GM21423 (cell line): ENCODE measurements around the gene CST7.
A peak's percentile ranks its signal among the peaks of the same experiment; 100 is the strongest.

ENCODE experiments used
- ATAC-seq: cut with Tn5 transposase; IDR thresholded peaks from one replicate; pipeline ENCODE4 v1.9.1; 2021; ENCODE audit warnings: mild to moderate bottlenecking, moderate library complexity; ENCODE audit not compliant: unreplicated experiment

Gene CST7

DNA sequence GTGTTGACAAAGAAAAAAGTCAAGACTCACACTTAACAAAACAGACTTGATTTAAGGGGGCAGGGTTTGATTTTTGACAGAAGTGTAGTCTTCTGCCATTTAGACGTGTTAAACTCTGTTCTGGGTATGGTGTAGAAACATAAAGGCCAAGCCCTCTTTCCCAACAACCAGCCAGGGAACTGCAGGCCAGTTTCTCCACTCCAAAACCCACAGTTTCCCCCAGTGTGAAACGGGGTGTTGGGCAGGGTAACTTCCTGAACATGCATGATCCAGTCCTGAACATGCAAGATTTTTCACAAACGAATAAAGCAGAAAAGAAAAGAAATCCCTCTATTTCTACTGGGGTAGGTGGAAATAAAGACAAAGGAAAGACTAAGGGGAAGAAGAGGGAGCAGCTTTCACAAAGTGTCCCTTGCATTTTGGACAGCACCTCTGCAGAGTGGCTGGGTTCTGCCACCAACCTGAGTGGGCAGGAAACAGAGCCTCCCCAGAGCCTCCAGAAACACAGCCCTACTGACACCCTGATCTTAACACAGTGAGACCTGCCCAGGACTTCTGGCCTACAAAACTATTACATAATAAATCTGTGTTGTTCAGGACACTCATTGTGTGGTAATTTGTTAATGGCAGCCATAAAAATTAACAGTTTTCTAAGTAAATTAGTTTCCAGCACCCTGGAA lies 36.0 kb downstream of the CST7 start:
- ATAC-seq = no peak

DNA sequence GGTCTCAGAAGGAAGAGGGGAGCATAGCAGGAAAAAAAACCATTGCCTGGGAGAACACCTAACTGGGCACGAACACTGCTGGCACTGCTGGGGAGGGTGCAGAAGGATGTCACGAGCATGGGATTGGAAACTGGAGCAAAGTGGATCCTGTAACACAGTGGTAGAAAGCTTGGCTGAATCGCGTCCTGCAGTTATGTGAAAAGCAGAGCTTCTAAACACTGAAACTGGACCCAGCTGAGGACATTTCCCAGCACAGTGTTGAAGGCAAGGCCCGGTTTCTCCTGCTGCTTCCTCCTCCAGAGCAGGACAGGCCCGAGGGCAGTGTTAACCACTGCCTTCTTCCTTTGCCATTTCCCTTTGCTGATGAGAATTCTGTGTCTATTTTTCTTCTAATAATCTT lies 36.7 kb downstream of the CST7 start:
- ATAC-seq = no peak

DNA sequence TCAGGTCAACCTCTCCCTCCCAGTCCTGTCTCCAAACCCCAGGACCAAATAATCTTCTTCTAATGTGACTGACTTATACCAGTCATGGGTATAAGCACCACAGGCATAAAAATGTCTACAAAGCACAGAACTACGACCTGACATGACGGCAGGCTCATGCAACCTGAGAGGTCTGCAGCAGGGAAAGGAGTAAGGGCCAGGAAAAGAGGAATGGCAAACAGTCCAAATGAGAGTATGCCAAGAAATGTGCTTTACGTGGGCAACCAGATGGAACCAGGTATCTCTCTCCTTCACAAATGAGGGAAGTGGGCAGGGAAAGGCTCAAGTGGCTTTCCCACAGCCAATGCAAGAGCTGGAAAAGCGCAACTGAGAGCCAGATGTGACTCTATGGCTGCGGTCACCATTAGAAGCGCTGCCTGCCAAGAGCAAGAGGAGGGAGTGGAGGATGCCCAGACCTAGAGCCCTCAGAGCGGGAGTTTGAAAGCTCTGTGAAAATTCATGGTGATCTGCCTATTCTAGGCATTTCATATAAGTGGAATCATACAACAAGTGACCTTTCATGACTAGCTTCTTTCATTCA lies 37.5 kb downstream of the CST7 start:
- ATAC-seq = no peak

DNA sequence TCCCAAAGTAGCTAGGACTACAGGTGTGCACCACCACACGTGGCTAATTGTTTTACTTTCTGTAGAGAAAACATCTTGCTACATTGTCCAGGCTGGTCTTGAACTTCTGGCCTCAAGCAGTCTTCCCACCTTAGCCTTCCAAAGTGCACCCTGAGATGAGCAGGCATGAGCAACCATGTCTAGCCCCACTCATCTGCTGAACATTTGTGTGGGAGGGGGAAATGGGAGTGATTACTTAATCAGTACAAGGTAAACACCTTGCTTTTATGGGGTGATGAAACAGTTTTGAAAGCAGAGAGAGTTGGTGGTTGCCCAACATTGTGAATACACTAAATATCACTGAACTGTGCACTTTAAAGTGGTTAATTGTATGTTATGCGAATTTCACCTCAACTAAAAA lies 38.2 kb downstream of the CST7 start:
- no peak for ATAC-seq

DNA sequence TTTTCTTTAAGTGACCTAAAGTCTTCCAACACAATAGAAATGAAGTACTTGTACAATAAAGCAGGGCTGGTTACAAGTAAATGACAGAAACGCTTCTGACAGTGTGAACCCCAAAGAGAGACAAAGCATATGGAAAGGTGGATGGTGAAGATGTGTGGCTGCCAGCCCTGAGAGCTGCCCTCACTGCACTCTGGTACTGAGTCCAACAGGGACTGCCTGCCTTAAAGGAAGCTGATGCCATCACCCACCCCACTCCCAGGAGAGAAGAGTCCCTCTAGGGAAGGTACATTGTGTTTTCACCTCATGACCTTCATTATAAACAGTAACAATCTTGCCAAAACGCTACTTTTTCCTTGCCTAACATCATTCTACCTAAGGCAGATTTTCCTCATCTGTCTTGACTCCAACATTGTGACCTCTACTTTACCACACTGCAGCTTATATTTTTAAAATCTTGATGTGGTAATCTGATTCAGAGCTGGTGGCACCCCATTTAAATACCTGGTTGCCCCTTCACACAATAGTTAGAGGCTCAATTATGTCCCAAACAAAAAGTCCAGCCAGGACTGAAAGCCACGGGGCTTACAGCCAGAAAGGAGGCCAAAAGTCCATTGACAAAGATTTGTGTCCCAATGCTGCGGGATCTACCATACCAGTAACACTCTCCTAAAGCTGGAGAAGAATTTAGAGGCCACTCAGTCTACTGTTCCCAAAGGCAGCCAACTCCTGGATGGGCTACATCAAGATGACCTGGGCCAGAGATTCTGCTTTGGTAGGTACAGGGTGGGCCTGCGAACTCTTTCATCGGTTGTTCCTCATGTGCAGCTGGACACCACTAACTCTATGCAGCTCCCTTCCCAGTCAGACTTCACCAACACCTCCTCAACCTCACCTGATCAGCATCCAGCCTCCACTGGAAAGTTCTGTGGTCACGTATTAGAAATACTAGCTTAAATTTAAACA lies 39.1 kb downstream of the CST7 start:
- no peak for ATAC-seq

DNA sequence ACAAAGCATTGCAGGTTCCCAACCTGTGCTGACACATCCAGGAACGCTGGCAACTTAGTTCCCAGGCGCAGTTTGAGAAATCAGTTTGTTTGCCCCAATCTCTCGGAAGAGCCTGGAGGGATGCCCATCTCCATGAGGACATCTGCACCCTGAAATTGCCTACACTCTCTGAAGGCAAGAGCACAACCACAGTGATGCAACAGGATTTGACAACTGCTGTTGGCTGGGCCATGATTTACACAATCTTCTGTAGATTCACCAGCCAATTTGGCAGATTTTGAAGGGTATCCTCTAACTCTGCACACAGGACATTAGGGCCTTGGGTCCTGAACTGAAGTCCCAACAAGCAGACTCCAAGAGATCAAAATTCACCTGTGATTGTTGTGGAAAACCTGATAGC lies 40.1 kb downstream of the CST7 start:
- ATAC-seq = no peak

DNA sequence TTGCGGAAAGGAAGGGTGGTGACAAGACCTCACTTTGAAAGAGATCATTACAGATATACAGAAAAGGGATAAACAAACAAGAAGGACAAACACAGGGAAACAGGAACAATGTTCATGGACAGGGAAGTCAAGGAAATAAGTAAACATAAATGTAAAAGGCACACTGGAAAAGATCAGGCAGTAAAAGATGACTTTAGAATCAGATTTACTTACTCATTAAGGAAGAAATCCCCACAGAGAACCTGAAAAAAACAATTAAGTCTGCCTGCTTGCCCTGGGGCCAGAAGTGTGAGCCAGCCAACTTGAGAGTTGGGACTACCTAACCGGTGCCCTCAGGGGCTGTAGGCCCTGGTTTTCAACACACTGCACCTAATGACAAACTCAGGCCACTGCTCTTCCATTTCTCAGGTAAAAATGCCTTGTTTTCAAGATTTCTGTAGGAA lies 41.8 kb downstream of the CST7 start:
- ATAC-seq = no peak

DNA sequence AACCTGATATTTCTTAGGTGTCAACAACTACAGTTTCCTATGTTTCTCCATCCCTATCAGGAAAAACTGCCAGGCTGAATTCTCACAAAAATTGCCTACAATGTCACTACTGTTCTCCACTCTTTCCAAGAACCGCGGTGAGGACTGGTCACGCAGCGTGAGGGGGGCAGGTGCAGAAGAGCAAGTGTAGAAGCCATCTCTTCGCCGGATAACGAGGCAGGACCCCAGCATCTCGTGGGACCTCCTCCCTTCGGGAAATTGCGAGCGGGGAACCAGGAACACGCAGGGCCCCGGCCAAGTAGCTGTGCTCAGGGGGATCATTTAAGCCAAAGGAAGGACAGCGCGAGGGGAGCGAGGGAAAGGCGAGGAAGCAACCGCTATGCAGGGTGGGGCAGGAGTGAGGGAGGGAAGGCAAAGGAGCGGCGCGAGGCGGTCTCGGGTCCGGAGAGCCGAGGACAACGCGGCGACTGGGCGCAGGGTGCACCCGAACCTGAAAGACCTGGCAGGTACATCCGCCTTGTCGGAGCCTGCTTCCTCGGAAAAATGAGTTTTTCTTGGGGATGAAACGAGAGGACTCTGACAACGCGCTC lies 42.9 kb downstream of the CST7 start:
- ATAC-seq = peak; percentile 21

DNA sequence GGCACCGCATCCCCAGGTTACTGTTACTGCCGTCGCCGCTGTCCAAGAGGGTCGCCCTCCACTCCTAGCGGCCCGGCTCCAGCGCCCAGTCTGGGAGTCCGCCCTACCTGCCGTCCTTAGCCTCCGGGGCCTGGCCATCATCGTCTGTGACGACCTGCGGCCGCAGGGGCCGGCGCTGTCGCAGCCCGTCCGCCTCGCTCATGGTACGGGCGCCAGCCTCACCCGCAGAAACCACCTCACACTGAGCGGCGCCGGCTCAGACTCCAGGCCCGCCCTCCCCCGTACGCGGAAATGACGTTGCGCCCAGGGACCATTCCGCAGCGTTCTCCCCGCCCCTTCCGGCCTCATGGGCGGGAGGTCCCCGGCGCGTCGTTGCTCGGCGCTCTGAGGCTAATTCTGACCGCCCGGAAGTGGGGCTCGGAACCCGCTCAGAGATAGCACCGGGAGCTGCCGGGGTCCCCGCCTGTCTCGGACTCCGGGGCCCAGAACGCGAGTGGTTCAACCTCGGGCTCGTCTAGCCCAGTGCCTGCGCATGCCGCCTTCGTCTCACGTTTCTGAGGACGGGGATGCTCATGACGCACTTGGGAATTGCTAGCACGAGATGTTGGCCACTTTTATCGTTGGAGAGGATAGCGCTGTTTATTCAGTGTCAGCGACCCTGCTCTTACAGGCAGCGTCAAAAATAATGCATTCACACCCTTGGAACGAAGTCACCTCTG lies 43.6 kb downstream of the CST7 start, which contains the start of gene APMAP:
Gene APMAP, minus strand, starts transcription at position 265 of the 719 bp plus-strand sequence. Its CDS starts 63 bp downstream, at position 202.
- ATAC-seq = peak; percentile 95

DNA sequence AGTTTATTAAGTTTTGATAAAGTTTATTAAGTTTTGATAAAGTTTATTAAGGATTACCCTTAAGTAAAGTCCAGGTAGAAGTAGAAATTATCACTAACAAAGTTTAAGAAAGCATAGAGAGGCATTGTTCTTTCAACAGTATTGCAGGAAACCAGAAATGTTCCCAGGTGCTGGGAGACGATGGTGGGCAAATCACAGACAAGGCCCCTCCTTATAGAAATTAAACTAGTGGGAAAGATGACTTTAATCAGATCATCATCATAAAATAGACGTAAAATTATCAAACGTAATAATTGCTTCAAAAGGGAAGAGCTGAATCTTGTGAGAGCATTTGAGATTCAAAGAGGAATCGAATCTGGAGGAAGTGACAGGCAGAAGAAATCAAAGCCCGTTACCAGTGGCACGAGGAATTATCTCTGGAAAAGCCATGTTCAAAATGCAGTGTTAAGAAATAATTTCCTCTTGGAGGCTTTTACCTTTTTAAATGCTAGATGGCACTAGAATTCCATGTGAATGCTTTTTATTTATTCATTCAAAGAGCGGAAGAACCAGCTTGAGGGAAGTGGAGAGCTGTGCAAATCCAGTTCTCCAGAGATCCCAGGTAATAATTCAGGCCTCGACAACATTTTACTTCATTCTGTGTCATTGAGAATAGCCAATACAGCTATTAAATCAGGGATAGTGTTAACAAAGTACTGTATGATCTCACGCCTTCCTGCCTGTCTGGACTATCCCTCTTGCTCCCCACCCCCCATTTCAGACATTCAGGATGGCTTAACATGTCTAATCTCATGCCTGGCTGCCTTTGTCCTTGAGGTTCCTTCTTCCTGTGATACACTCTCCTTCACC lies 44.5 kb downstream of the CST7 start:
- no peak for ATAC-seq

DNA sequence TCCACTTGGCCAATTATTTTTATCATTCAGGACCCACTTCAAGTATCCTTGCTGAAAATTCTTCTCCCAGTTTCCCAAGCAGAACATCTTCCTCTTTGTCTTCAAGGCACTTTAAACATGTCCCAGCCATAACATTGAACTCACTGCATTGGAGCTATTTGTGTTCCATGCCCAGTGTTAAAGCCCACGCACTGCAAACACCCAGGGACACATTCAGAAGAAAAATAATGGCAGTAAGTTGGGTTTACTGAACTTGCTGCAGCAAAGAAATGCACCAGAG lies 45.1 kb downstream of the CST7 start:
- no peak for ATAC-seq

DNA sequence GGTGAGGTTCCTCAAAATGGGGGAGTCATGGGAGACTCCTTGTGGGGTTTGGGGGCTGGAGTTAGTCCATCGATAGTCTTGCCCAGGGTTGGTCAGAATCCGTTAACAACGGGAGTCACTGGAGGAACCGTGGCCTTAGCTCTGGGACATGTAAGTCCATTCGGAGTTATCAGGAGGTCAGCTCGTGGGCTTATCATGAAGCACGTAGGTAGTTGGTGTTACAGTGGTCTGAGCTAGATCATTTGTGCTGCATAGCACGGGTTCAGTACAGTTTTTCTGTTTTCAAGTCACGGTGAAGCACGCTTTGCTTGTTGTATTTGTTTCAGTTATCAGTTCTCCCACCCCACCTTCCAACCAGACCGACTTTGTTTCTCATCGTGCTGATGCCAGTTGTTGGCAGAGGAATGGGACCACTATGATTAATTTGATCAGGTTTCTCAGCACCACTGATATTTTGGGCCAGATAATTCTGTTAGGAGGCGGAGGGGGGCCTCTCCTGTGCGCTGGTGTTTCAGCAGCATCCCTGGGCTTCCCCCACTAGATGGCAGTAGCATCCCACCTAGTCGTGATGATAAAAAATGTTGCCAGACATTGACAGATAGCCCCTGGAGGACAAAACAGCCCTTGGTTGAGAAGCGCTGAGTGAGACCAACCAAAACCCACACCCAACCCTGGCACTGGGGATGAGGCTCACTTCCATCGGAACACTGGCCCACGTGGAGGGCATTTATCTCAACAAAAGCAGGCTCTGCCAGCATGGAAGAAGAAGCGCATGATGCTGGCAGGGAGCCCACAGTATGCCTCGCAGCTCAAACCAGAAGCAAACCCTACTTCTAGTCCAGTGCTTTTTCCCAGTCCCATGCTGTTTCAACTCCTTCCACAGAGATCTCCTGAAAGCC lies 45.6 kb downstream of the CST7 start:
- ATAC-seq = no peak

DNA sequence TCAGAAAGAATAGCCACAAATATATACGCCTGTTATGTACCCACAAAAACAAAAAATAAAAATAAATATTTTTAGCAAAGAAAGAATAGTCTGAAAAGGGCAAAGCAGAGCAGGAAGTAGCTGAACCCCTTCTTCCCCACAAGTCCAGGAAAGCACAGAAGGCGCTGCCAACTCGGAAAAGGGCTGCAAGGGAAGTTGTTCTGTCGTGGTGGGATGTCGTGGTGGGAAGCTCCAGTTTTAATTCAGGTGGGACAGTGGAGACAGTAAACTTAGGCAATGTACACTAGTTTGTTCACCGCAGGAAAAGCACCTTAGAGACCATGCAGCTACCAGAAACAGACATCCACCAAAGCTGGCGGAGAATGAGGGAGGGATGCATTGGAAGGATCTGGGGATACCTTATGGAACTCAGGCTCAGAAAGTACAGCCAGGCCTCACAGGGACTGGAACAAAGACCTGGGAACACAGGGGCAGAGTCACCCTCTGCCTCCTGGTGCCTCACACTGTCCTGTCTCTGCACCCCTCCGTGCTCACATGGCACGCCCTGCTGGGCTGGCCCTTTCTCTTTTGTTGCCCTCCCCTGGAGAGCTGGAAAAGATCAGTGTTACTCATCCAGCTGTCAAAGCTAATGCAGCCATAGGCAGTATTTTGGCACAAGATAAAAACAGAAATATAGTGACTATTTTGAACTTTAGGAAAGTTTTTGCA lies 46.8 kb downstream of the CST7 start:
- no peak for ATAC-seq

DNA sequence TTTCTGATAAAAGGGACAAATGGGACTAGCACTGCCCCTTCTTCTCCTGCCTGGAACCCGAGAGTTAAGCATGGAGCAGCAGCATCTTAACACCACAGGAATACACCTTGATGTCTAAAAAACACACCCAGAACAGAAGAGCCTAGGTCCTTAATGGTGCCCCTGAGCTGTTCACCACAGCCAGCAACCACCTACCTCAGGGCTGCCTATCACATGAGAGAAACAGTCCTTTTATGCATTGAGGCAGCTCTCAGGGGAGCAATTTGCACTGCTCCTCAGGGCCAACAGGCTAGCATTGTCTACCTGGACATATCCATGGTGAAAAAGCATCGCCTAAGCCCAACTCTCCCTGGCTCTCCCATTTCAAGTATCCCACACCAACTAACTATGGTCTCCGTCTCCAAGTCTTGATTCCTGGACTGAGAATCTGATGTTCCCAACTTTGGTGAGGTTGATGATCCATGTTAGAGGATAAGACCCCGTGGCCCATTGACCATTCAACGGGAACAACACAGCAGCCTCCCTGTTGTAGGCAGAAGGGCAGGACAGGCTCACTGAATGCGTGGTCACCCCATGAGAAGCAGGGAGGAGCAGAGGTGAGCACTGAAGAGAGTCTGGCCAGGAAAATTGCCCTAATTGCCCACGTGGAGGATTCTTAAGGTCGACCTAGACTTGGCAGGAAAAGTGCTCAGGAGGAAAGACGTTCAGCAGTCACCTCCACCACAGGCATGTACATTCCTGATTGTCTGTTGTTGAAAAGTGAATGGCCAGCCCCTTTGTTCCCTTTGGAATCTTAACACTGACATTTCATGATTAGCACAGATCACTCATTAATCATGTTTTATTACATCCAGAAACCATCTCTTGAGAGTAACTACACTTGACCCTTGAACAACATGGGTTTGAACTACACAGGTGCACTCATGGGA lies 47.6 kb downstream of the CST7 start:
- ATAC-seq = no peak

DNA sequence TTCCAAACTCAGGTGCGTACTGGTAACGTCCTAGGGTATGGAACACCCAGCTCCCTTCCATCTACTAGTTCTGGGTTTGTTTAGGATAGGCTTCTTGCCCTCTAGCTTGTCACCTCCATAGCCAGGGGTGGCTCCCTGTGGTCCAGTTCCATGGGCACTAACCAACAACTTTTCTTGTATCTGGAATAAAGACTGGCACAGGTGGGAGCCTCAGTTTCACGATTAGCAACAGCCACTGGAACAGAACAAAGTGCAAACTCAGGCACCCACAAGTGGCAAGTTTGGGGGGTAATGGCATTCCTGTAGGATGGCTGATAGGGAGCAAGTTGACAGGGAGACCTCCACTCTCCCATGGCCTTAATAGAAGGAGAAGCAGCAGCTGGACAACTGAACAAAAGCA lies 49.1 kb downstream of the CST7 start:
- ATAC-seq = no peak

DNA sequence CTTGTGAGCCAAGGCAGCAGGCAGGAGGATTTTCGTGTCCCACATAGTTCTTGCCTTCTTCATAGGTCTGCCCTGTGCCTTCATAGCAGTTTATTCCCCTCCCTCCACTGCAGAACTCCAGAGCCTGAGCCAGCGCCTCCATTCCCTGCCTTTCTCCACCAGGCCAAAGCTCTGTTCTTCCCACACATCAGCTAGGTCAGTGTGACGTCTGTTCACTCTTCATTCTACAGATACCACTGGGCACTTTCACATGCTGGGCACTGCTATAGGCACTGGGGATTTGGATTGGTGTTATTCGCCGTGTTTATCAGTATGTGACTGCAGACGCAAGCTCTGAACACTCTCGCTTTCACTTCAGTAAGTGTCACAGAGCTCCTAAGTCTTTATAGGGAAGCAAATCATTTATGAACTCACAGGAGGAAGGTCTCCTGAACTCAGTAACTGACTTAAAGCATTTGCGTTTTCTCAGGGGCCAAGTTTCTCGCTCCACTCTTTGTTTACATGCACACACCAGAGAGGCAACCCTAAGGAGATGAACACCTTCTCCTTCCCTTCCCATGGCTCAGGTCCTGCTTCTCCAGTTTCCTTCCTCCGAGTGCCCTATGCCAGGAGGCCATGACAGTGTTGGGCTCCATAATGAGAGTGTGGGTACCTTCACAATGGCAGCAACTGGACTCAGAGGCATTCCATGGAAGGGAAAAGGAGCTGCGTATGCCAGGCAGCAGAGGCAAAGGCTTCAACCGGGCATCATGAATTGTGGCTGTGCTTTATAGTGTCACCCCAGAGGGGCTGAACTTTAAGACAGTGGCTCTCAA lies 49.8 kb downstream of the CST7 start:
- ATAC-seq = no peak
